ENCODE results near the gene UMAD1.

The UMAD1 gene

DNA sequence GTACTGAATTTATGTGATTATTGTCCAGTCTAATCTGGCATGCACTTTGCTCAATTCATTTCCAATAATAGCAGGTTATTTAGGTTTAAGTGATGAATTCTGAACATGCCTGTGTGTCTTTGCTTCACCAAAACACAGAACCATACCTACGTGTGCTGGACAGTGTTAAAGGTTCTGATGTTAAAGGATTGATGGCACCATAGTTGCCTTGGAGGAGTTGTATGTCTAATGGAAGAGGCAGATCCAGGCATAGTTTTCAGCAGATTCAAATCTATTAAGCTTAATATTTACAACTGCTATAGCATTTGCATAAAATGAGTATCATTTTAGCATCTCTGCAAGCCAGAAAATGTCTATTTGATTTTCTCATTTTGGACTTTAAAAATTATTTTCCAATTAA lies 28.0 kb upstream of the UMAD1 start:
- DNase-seq: no peak
- H3K36me3 ChIP-seq (replicated peaks): no peaks in the 10 kb centered on the region
- H3K4me3 ChIP-seq (ENCODE audit: low read depth, low read length): no peak overlapping the region
- in situ Hi-C loops (cut with HindIII; ENCODE audit: low pct_ligation_motif_present, low sequenced_read_pairs): no loop called here
- TF ChIP-seq, protein P1, sequence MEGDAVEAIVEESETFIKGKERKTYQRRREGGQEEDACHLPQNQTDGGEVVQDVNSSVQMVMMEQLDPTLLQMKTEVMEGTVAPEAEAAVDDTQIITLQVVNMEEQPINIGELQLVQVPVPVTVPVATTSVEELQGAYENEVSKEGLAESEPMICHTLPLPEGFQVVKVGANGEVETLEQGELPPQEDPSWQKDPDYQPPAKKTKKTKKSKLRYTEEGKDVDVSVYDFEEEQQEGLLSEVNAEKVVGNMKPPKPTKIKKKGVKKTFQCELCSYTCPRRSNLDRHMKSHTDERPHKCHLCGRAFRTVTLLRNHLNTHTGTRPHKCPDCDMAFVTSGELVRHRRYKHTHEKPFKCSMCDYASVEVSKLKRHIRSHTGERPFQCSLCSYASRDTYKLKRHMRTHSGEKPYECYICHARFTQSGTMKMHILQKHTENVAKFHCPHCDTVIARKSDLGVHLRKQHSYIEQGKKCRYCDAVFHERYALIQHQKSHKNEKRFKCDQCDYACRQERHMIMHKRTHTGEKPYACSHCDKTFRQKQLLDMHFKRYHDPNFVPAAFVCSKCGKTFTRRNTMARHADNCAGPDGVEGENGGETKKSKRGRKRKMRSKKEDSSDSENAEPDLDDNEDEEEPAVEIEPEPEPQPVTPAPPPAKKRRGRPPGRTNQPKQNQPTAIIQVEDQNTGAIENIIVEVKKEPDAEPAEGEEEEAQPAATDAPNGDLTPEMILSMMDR (IDR thresholded peaks at IDR 0.05; ENCODE audit: low read depth, low read length, missing control alignments): no peak
- H3K27ac ChIP-seq: no peak overlapping the region
- no peaks in the 10 kb centered on the region for H3K27me3 ChIP-seq (replicated peaks)

- in situ Hi-C loops (cut with HindIII; ENCODE audit: low pct_ligation_motif_present, low sequenced_read_pairs): no loop called here
- DNase-seq: no peak
- no peaks in the 10 kb centered on the region for H3K27me3 ChIP-seq (replicated peaks)
- no peak overlapping the region for H3K27ac ChIP-seq
- H3K4me3 ChIP-seq (ENCODE audit: low read depth, low read length): no peak overlapping the region
- H3K36me3 ChIP-seq (replicated peaks): no peaks in the 10 kb centered on the region
- TF ChIP-seq, protein P1 (IDR thresholded peaks at IDR 0.05; ENCODE audit: low read depth, low read length, missing control alignments): no peak
Observed at GRCh38 chr7:7613210-7613609, 27.3 kb upstream of the UMAD1 start.

GRCh38 chr7:7614018-7614741 lies 26.4 kb upstream of the UMAD1 start:
- no peak overlapping the region for H3K4me3 ChIP-seq (ENCODE audit: low read depth, low read length)
- no peaks in the 10 kb centered on the region for H3K27me3 ChIP-seq (replicated peaks)
- H3K36me3 ChIP-seq (replicated peaks): no peaks in the 10 kb centered on the region
- in situ Hi-C loops (cut with HindIII; ENCODE audit: low pct_ligation_motif_present, low sequenced_read_pairs): no loop called here
- TF ChIP-seq, protein P1 (IDR thresholded peaks at IDR 0.05; ENCODE audit: low read depth, low read length, missing control alignments): no peak
- no peak overlapping the region for H3K27ac ChIP-seq
- no peak for DNase-seq

GRCh38 chr7:7617550-7617949 lies 23.0 kb upstream of the UMAD1 start:
- H3K36me3 ChIP-seq (replicated peaks): no peaks in the 10 kb centered on the region
- no peak overlapping the region for H3K4me3 ChIP-seq (ENCODE audit: low read depth, low read length)
- DNase-seq: no peak
- in situ Hi-C loops (cut with HindIII; ENCODE audit: low pct_ligation_motif_present, low sequenced_read_pairs): no loop called here
- no peak overlapping the region for H3K27ac ChIP-seq
- H3K27me3 ChIP-seq (replicated peaks): no peaks in the 10 kb centered on the region
- TF ChIP-seq, protein P1 (IDR thresholded peaks at IDR 0.05; ENCODE audit: low read depth, low read length, missing control alignments): no peak

DNA sequence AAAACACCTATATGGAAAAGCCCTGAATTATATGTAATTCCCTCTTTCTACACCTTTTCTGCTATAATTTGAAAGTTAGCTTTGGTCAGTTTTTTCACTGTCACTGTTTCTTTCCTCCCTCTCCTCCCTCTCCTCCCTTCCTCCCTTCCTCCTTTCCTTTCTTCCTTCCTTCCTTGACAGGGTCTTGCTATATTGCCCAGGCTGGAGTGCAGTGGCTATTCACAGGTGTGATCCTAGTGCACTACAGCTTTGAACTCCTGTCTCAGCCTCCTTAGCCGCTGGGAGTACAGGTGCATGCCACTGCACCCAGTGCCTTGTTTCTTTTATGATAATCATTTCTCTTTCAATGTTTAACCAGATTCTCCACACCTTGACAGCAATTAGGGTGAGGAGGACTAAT lies 22.1 kb upstream of the UMAD1 start:
- in situ Hi-C loops (cut with HindIII; ENCODE audit: low pct_ligation_motif_present, low sequenced_read_pairs): no loop called here
- no peak overlapping the region for H3K4me3 ChIP-seq (ENCODE audit: low read depth, low read length)
- TF ChIP-seq, protein P1 (IDR thresholded peaks at IDR 0.05; ENCODE audit: low read depth, low read length, missing control alignments): no peak
- no peak overlapping the region for H3K27ac ChIP-seq
- H3K27me3 ChIP-seq (replicated peaks): no peaks in the 10 kb centered on the region
- DNase-seq: no peak
- no peaks in the 10 kb centered on the region for H3K36me3 ChIP-seq (replicated peaks)

DNA sequence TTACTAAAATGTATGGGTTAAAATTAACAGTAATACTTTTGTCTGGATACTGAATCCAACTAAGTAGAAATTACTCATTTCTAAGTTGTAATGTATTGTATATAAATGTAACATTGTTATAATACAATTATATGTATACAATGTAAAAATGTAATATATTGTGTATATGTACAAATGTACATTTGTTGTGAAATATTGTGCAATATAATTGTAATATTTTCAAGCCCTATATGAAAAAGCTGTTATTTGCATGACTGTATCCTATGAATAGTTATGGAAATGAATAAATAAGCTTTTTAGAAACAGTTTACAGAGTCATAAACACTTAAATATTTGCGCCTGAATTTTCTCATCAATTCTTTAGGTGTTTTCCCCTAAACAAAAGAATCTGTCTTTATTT lies 20.3 kb upstream of the UMAD1 start:
- no peak for DNase-seq
- H3K27ac ChIP-seq: no peak overlapping the region
- H3K4me3 ChIP-seq (ENCODE audit: low read depth, low read length): no peak overlapping the region
- H3K36me3 ChIP-seq (replicated peaks): no peaks in the 10 kb centered on the region
- TF ChIP-seq, protein P1 (IDR thresholded peaks at IDR 0.05; ENCODE audit: low read depth, low read length, missing control alignments): no peak
- in situ Hi-C loops (cut with HindIII; ENCODE audit: low pct_ligation_motif_present, low sequenced_read_pairs): no loop called here
- no peaks in the 10 kb centered on the region for H3K27me3 ChIP-seq (replicated peaks)
